HAP-1 (cell line): Measurements from ENCODE around the gene NALCN.

Experiments used
- DNase-seq, 2 experiments: peaks; one replicate each; pipeline ENCODE4 v3.0.0-alpha.2; 2016 to 2020; ENCODE audit warnings: low spot score in 2 of 2
- H3K27me3 ChIP-seq: fragments of 250-450 bp; sonication (Bioruptor Pico); 2 replicates; pipeline ENCODE4 v1.5.1; 2020; ENCODE audit warnings: low read depth, mild to moderate bottlenecking, moderate library complexity
- H3K36me3 ChIP-seq: fragments of 250-450 bp; sonication (Bioruptor Pico); replicated peaks from 2 replicates; pipeline ENCODE4 v1.5.1; 2020; ENCODE audit warnings: mild to moderate bottlenecking
- H3K4me1 ChIP-seq: fragments of 250-450 bp; sonication (Bioruptor Pico); 2 replicates; pipeline ENCODE4 v1.5.1; 2020; ENCODE audit warnings: mild to moderate bottlenecking
- H3K4me3 ChIP-seq: fragments of 250-450 bp; sonication (Bioruptor Pico); 2 replicates; pipeline ENCODE4 v1.5.1; 2020; ENCODE audit warnings: mild to moderate bottlenecking, moderate library complexity
- H3K9me3 ChIP-seq: fragments of 250-450 bp; sonication (Bioruptor Pico); 2 replicates; pipeline ENCODE4 v1.5.1; 2020; ENCODE audit warnings: mild to moderate bottlenecking, moderate library complexity
- in situ Hi-C: fragments of 300-500 bp; cut with MboI; formaldehyde crosslinking; loops from 3 replicates; pipeline ENCODE4 v1.14.3; 2020; ENCODE audit warnings: low sequenced_read_pairs, inconsistent platforms, mixed read lengths

The NALCN gene

DNA sequence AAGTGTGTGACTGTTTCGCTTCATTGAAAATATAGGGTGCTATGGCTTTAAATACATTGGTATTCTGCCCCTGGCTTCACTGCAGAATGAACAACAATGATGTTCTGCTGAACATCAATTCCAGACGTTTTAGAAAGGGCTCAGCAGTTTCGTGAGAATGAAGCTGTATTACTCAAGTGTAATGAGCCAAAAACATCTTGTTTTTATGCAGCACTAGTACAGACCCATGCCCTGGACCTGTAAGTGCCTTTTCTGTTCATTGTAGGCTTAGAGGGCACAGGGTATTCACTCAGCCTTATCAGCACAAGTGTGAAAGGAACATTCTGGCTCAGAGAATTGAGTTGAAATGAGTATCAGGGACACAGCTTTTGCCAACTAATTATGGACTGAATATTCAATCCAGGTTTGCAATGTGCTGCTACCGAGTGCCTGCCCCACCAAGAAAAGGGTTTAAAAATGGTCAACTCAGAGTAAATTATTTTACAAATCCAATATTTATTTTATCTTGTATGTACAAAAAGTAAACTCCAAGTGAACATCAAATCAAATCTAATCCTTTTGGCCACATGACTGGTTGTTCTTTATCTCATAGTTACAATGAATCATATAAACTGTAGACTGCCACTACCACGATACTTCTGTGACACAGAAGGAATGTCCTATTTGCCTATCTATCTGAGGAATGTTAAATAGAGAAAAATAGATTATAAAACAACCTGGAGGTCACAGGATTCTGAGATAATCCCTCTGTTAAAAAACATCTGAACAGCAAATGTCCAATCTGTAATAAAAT lies 362.8 kb downstream of the NALCN start:
- peaks cover 2% of the 10 kb centered on the region; the same call in 1 of the 2 replicates for H3K27me3 ChIP-seq
- no peaks in the 10 kb centered on the region for H3K4me1 ChIP-seq
- H3K9me3 ChIP-seq = no peaks in the 10 kb centered on the region
- no peaks in the 10 kb centered on the region for H3K36me3 ChIP-seq
- DNase-seq = no peak
- no peak overlapping the region for H3K4me3 ChIP-seq
- in situ Hi-C loops = no loop called here

DNA sequence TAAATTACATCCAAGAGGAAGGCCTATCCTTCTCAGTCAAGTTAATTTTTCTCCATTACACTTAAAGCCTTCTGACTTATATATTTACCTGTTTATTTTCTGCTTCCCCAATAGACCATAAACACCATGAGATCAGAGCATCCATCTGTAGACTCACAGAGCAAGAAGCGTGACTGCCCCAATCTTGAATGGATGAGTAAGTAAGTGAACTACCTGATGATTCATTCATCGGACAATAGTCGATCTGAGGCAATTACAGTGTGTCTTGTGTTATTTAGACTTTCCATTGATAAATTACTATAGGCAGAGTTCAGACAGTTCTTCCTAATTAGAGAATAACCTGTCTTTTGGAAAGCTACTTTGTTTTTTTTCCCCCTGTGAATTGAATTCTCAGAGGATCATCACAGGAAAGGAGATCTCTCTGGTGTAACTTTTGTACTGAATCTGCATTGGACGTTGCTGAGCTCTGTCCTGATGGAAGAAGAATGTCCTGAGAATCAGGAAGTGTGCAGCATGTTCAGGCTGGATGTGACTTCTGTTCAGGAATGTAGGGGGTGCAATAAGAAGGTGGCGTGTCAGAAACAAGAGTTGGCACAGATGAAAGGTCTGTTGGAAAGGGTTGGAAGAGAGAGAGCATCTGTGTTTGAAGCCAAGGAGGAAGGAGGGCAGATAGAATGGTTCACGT lies 367.0 kb downstream of the NALCN start:
- Histone ChIP-seq H3K27me3 (no peaks in the 10 kb centered on the region), H3K4me3 (no peak overlapping the region), H3K4me1 (no peaks in the 10 kb centered on the region), H3K36me3 (no peaks in the 10 kb centered on the region), H3K9me3 (no peaks in the 10 kb centered on the region)
- in situ Hi-C loops = no loop called here
- no peak for DNase-seq

DNA sequence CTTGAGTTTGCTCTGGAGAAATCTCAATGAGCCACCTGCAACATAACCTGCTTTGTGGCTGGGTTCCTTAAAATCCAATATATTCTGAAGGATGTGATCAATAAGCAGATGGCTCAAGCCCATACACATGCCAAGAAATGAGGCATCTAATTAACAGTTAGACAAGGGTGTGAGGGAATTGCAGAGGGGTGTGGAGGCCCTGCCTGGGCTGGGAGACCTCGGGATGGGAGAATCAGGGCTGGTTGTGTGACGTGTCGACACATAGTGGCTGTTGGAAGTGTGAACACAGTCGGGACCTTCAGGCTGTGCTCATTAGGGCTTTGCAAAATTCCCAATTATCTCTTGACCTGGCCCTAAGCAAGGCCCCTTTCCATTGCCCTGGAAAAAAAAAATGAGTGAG lies 379.8 kb downstream of the NALCN start:
- Histone ChIP-seq H3K9me3 (no peaks in the 10 kb centered on the region), H3K27me3 (no peaks in the 10 kb centered on the region), H3K4me3 (no peak overlapping the region), H3K4me1 (no peaks in the 10 kb centered on the region), H3K36me3 (no peaks in the 10 kb centered on the region)
- in situ Hi-C loops = no loop called here
- DNase-seq = no peak

DNA sequence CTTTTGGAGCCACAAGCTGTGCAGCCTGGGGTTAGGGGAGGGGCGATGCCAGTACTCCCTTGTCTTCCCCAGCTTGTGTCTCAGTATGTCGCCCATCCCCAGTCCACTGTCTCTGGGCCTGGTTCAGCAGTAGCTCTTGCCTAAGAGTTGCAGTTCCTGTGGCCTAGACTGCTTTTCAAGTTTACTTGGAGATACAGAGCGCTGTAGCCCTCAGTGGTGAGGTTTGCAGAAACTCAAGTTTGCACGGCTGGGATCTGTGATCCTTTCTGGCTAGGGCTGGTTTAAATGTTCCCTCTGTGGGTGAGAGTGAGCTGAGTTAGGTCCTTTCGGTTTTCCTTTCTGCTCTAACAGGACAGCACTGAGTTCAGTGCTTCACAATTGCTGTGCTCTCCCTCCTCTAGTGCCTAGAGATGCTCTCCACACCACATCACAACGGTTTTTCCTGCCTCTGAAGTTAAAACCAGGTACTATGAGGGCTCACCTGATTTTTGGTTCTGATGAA lies 381.1 kb downstream of the NALCN start:
- Histone ChIP-seq H3K36me3 (no peaks in the 10 kb centered on the region), H3K27me3 (no peaks in the 10 kb centered on the region), H3K4me1 (no peaks in the 10 kb centered on the region), H3K4me3 (no peak overlapping the region), H3K9me3 (no peaks in the 10 kb centered on the region)
- no peak for DNase-seq
- in situ Hi-C loops = no loop called here

DNA sequence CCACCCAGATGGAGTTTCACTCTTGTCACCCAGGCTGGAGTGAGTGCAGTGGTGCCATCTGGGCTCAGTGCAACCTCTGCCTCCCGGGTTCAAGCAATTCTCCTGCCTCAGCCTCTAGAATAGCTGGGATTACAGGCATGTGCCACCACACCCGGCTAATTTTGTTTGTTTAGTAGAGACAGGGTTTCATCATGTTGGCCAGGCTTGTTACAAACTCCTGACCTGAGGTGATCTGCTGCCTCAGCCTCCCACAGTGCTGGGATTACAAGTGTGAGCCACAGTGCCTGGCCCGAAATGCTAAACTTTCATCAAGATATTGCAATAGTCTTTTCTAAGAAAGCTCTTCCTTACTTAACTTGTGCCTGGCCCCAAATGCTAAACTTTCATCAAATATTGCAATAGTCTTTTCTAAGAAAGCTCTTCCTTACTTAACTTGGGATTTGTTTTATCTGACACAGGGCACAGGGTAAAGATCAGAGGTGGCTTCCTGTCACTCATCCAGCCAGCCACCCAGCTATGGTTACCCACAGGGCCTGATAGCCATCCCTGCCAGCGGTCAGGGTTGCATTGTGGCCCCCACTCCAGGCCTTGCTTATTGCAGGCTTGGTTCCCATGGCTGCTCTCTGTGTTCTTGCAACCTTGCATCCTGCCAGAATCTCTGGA lies 389.4 kb downstream of the NALCN start:
- Histone ChIP-seq H3K4me3 (no peak overlapping the region), H3K9me3 (no peaks in the 10 kb centered on the region; the same call in 1 of the 2 replicates), H3K27me3 (no peaks in the 10 kb centered on the region), H3K4me1 (peaks cover 12% of the 10 kb centered on the region), H3K36me3 (no peaks in the 10 kb centered on the region)
- in situ Hi-C loops = no loop called here
- DNase-seq = no peak

DNA sequence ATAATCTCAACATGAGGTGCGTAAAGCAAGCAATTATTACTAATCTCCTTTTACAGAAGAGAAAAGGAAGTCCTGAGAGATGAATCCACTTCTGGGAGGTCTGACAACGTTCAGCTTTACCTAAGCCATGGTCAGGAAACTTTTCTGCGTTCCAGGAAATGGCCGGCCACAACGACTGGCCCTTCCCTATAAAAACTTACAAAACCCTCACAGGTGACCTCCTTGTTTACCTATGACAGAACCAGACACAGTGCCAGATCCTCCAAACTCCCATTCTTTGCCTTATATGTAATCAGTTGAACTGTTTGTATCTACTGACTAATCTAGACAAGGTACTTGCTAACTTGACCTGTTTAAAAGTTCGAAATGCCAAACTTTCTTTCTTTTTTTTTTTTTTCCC lies 390.0 kb downstream of the NALCN start:
- Histone ChIP-seq H3K9me3 (no peaks in the 10 kb centered on the region; the same call in 1 of the 2 replicates), H3K36me3 (no peaks in the 10 kb centered on the region), H3K4me1 (peaks cover 12% of the 10 kb centered on the region), H3K4me3 (no peak overlapping the region), H3K27me3 (no peaks in the 10 kb centered on the region)
- in situ Hi-C loops = no loop called here
- DNase-seq = no peak

DNA sequence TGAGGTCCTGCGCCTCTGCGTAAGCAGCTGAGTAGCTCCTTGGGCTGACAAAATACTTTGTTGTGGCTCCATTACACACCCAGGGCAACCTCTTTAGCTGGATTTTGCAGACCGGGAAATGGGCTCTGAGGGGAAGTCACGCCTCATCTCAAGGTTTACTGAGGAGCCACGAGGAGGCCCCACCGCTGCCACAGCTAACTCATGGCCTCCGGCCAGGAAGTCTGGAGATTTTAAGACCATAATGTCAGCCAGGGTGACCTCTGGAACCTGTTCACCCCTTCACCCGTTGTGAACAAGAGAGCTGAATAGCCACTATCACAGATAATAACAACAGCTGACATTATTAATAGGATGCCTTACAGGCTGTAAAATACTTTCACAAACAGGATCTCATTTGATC lies 390.4 kb downstream of the NALCN start:
- no peak for DNase-seq
- Histone ChIP-seq H3K9me3 (no peaks in the 10 kb centered on the region; the same call in 1 of the 2 replicates), H3K27me3 (no peaks in the 10 kb centered on the region), H3K4me1 (peaks cover 12% of the 10 kb centered on the region), H3K36me3 (no peaks in the 10 kb centered on the region), H3K4me3 (no peak overlapping the region)
- in situ Hi-C loops = no loop called here

DNA sequence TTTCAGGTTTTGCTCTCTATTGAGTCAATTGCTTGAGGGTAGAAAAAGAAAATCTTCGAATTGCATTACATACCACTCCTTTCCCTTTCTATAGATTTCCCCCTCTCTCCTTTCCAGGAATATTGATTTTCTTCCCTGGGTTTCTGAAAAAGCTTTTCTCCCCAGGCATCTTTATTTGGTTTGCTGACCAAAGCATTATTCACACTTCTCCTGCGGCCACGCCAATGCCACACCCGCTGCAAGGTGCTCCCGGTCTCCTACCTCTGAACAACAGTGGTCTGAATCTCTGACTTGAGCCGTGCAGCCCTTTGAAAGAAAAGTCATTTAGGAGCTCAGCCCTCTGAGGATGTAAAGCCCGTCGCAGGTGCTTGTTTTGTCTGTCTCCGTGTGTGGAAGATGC lies 390.8 kb downstream of the NALCN start:
- Histone ChIP-seq H3K4me1 (peaks cover 12% of the 10 kb centered on the region), H3K27me3 (no peaks in the 10 kb centered on the region), H3K4me3 (no peak overlapping the region), H3K9me3 (no peaks in the 10 kb centered on the region; the same call in 1 of the 2 replicates), H3K36me3 (no peaks in the 10 kb centered on the region)
- in situ Hi-C loops = no loop called here
- DNase-seq = no peak

DNA sequence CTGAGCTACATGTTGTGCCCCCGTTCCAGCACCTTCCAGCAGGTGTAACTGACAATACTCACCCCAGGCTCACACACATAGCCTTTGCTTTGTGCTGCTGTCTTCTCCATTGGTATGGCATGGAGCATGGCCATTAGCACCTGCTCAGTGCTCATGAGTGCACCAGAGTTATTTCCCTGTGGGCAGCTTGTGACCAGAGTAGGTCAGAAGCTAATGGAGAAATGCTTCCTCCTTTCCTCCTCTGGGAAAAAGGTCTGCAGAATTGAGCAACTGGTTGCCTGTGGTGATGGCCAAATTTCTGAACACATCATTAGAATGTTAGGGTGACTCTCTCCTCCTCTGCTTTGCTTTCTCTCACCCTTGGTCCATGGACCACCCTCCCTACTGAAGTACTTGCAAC lies 397.2 kb downstream of the NALCN start:
- DNase-seq = no peak
- peaks cover 20% of the 10 kb centered on the region for H3K4me1 ChIP-seq
- in situ Hi-C loops = no loop called here
- no peak overlapping the region for H3K4me3 ChIP-seq
- no peaks in the 10 kb centered on the region for H3K27me3 ChIP-seq
- no peaks in the 10 kb centered on the region; the same call in 1 of the 2 replicates for H3K9me3 ChIP-seq
- no peaks in the 10 kb centered on the region for H3K36me3 ChIP-seq

DNA sequence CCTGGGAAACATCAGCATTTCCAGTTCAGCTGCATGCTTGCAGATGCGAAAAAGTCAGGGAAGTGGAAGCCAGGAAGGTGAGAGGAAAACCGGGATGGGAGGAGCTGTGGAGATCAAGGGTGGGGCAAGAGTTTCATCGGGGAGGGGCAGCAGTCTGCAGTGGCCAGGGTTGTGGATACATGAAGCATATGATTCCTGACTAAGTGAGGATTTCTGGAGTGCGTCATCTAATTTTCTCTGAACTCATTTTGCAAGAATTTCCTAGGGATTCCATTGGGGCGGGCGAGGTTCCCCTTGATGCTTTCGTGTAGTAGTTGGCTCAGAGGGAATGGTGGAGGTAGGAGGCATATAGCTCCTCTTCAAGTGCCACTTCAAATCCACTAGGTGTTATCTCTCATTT lies 397.6 kb downstream of the NALCN start:
- Histone ChIP-seq H3K9me3 (no peaks in the 10 kb centered on the region), H3K36me3 (no peaks in the 10 kb centered on the region), H3K4me3 (no peak overlapping the region), H3K4me1 (peaks cover 20% of the 10 kb centered on the region), H3K27me3 (no peaks in the 10 kb centered on the region)
- no peak for DNase-seq
- in situ Hi-C loops = no loop called here

DNA sequence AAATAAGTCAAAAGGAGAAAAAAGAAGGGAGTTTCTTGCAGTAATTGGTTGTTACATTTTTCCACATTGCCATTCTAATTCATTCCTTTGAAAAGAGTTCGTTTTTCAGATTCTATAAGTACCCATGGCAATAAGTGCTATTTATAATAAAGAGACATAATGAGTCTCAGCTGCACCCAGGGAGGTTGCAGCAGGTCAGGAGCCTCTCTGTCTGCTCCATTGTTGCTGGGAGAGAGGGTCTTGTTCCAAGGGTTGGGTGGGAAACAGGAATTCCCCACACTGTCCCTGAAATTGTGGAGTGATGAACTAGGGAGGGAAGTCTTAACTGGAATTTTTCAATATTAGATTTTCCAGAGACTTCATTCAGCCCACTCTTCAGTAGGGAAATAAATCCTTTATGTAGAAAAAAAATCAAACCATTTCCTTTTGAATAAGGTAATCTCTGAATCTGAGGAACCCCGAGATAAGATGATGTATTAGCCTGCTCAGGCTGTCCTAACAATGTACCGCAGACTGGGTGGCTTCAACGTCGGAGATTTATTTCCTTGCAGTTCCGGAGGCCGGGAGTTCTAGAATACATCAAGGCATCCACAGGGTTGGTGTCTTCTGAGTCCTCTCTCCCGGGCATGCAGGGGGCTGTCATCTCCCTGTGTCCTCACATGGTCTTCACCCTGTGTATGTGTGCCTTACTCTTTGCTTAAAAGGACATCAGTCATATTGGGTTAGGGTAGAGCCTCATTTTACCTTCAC lies 399.0 kb downstream of the NALCN start:
- H3K9me3 ChIP-seq = no peaks in the 10 kb centered on the region
- in situ Hi-C loops = no loop called here
- no peaks in the 10 kb centered on the region for H3K36me3 ChIP-seq
- peak; percentile 59 to 82 for DNase-seq
- peaks cover 20% of the 10 kb centered on the region for H3K4me1 ChIP-seq
- no peak overlapping the region for H3K4me3 ChIP-seq
- no peaks in the 10 kb centered on the region for H3K27me3 ChIP-seq

DNA sequence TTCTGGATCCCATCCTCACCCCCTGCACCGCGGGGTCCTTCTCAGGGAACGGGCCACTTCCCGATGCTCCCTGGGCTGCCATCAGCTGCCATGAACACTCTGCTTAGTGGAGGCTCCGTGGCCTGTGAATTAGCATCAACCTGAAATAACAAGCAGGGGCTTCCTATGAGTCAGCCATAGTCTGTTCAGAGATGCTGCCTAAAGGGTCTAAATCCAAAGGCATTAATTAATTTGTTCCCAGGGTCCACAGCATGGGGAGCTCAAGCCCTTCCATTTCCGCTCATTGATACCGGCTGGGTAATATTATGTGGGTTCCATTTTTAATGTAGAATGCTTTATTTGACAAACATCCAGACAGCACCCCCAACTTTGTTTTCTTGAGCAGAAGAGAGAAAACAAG lies 399.8 kb downstream of the NALCN start:
- H3K4me3 ChIP-seq = no peak overlapping the region
- no peaks in the 10 kb centered on the region for H3K9me3 ChIP-seq
- no peaks in the 10 kb centered on the region for H3K36me3 ChIP-seq
- H3K4me1 ChIP-seq = peaks cover 20% of the 10 kb centered on the region
- no peaks in the 10 kb centered on the region for H3K27me3 ChIP-seq
- no peak for DNase-seq
- in situ Hi-C loops = no loop called here

DNA sequence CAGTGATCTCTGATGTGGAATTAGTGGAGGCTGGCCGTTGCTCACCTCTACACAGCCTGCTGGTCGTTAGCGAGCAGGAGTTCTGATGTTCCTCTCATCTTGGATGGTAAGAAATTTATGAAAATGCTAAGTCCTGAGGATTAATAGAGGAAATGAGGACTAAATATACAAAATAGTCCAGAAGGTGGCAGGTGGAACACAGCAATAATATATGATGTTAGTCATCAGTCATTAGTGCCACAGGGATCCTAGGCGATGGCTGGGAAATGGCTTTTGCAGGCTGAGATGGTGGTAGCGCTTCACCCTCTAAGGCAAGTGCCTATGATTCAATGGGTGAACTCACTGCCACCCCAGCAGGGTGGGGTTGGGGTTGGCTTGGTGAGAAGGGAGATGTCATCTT lies 403.1 kb downstream of the NALCN start:
- no peaks in the 10 kb centered on the region for H3K27me3 ChIP-seq
- no peak overlapping the region for H3K4me3 ChIP-seq
- H3K36me3 ChIP-seq = no peaks in the 10 kb centered on the region
- in situ Hi-C loops = no loop called here
- H3K9me3 ChIP-seq = no peaks in the 10 kb centered on the region
- DNase-seq = no peak
- peaks cover 28% of the 10 kb centered on the region for H3K4me1 ChIP-seq
